Heart left ventricle (tissue), 13 donors: ENCODE data around the gene RNU1-2.

Source experiments
- POLR2A ChIP-seq, 2 donors: fragments of 450-650 bp; IDR thresholded peaks; one replicate each; pipeline ENCODE4 v1.6.1; 2017; ENCODE audit warnings: antibody characterized with exemption in 2 of 2, mild to moderate bottlenecking in 2 of 2, moderate library complexity in 2 of 2
- TF ChIP-seq, protein P1 (sequence below), 12 donors: fragments of 200-600 bp; sonication (generic) in 4 of 12; IDR thresholded peaks; one replicate each; pipeline versions ENCODE4 v1.5.0 to v1.8.0; 2018 to 2022; ENCODE audit warnings: antibody characterized with exemption in 12 of 12, mild to moderate bottlenecking in 5 of 12
- donor health status: ischemic (EF 13 %, LVEDD 7.1; RV severe dilation, severe dysfunction).
- donor health status: DM: no; HTN: yes; CAD: no.
- donor health status: DM: no; HTN: no; CAD: no.
- donor health status: ischemic (EF 25% LVEDD 6.9; RV normal size, moderate dysfunction).
- donor health status: ischemic (EF 25% LVEDD 5.7; RV mildly dilated, moderate dysfunction).
- donor health status: ischemic (EF 35%, LVEDD 5.7; RV mildly dilated, moderate dysfunction).
- donor health status: nonischemic (EF 11% LVEDD 7.7; RV severe dilation, severe dysfunction).
- donor health status: DM: yes; HTN: yes; CAD: no.
- donor health status: PGD.
- donor health status: ischemic (EF 29% LVEDD 5.4; RV normal size, mild dysfunction).
- donor health status: nonischemic (EF 23%, LVEDD 6.1; RV moderate dilation, normal function).

DNA sequence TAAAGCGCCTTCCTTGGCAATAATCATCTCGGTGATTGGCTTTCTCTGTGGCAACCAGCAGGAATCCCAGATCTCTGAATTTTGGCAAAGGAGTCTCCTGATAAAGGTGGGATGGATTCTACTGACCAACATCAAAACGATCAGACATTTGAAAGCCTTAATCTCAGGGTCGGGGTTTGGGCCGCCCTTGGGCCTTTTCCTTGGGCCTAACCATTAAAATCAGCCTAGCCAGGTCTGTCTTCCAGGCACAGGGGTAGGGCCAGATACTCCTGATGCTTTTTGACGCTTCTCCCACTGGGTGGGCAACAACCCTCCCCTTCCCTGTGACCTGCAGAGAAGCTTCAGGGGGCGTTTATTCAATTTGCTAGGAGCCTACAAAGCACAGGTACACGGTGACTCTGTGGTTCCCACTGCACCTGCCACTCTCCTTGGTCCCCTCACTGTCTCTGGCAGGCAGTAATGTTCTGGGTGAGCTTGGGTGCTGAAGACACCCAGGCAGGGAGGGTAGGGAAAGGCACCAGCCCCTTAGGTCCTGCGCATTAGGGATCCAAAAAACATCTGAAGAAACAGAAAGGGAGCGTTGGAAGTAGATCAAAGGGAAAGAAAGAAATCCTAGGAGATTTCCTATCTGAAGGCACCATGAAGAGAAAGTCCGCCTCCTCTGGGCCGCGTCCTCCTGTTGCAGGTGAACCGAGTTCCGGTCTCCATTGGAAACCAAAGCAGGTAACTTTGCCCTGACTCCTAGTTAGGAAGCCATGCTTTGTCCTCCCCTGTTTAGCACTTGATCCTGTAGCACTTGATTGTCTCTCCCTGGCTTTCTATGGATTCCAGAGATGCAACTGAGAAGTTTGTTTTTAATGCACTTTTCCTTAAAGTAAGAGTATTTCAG lies 12.3 kb downstream of the RNU1-2 start:
- no peak for TF ChIP-seq POLR2A (IDR thresholded peaks at IDR 0.05)
- TF ChIP-seq, protein P1, sequence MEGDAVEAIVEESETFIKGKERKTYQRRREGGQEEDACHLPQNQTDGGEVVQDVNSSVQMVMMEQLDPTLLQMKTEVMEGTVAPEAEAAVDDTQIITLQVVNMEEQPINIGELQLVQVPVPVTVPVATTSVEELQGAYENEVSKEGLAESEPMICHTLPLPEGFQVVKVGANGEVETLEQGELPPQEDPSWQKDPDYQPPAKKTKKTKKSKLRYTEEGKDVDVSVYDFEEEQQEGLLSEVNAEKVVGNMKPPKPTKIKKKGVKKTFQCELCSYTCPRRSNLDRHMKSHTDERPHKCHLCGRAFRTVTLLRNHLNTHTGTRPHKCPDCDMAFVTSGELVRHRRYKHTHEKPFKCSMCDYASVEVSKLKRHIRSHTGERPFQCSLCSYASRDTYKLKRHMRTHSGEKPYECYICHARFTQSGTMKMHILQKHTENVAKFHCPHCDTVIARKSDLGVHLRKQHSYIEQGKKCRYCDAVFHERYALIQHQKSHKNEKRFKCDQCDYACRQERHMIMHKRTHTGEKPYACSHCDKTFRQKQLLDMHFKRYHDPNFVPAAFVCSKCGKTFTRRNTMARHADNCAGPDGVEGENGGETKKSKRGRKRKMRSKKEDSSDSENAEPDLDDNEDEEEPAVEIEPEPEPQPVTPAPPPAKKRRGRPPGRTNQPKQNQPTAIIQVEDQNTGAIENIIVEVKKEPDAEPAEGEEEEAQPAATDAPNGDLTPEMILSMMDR (IDR thresholded peaks at IDR 0.05), result no peak
